Smooth muscle cell (in vitro differentiated cells): ENCODE measurements around the gene C2orf15. TPM values are rescaled to one million over a fixed set of nuclear protein-coding genes. Genes with fewer than 3 reads are reported as not detected.

ENCODE experiments used
- DNase-seq: peaks from one replicate; lab custom pipeline; 2025; ENCODE audit not compliant: unreplicated experiment; lab: John Stamatoyannopoulos, UW
- H2AFZ ChIP-seq: fragments of 200-600 bp; sonication (generic); 2 replicates; pipeline ENCODE4 v1.6.0; 2016; ENCODE audit warnings: antibody characterized with exemption, low read depth, mild to moderate bottlenecking
- H3F3A ChIP-seq: fragments of 200-600 bp; sonication (generic); 2 replicates; pipeline ENCODE4 v1.6.0; 2017; ENCODE audit warnings: antibody characterized with exemption, low read depth
- H3K27ac ChIP-seq: fragments of 200-600 bp; sonication (generic); 2 replicates; pipeline ENCODE4 v1.5.1; 2016; ENCODE audit warnings: low read depth, mild to moderate bottlenecking
- H3K27me3 ChIP-seq: fragments of 200-600 bp; sonication (generic); 2 replicates; pipeline ENCODE4 v1.6.1; 2016; ENCODE audit warnings: low read depth, mild to moderate bottlenecking
- H3K36me3 ChIP-seq: fragments of 200-600 bp; sonication (generic); 2 replicates; pipeline ENCODE4 v1.5.1; 2016; ENCODE audit warnings: low read depth
- H3K4me1 ChIP-seq: fragments of 200-600 bp; sonication (generic); 2 replicates; pipeline ENCODE4 v1.5.1; 2016; ENCODE audit warnings: low read depth
- H3K4me2 ChIP-seq: fragments of 200-600 bp; sonication (generic); 2 replicates; pipeline ENCODE4 v1.6.0; 2016; ENCODE audit warnings: mild to moderate bottlenecking
- H3K4me3 ChIP-seq: fragments of 200-600 bp; sonication (generic); 2 replicates; pipeline ENCODE4 v1.5.1; 2016; ENCODE audit warnings: mild to moderate bottlenecking
- H3K79me2 ChIP-seq: fragments of 200-600 bp; sonication (generic); 2 replicates; pipeline ENCODE4 v1.6.0; 2016; ENCODE audit warnings: low read depth, mild to moderate bottlenecking
- H3K9ac ChIP-seq: fragments of 200-600 bp; sonication (generic); 2 replicates; pipeline ENCODE4 v1.6.0; 2016; ENCODE audit warnings: low read depth
- H3K9me3 ChIP-seq: fragments of 200-600 bp; sonication (generic); replicated peaks from 2 replicates; pipeline ENCODE4 v1.5.1; 2016; ENCODE audit warnings: low read depth
- H4K20me1 ChIP-seq: fragments of 200-600 bp; sonication (generic); 2 replicates; pipeline ENCODE4 v1.6.0; 2016; ENCODE audit warnings: low read depth
- CTCF ChIP-seq: fragments of 200-600 bp; sonication (generic); IDR thresholded peaks from 2 replicates; pipeline ENCODE4 v1.5.1; 2017; ENCODE audit warnings: borderline replicate concordance, mild to moderate bottlenecking, antibody characterized with exemption; ENCODE audit not compliant: insufficient read depth, poor library complexity, severe bottlenecking
- WGBS: methylation state at CpG from one replicate; pipeline ENCODE4 v1.1.7; 2016; ENCODE audit warnings: low lambda C conversion rate; 5-methylcytosine and 5-hydroxymethylcytosine counted together
- polyA plus RNA-seq: library from polyadenylated mRNA; unstranded; fragments of >200 nt; fragmentation: Nextera tagmentation; extraction: Ambion mirVana; gene quantifications from 2 replicates; pipeline ENCODE4 v1.2.1, GENCODE V29; 2016
- total RNA-seq: library from RNA; depleted of rRNA; stranded (reverse); fragments of >200 nt; gene quantifications from 2 replicates; pipeline ENCODE4 v1.2.3, GENCODE V29; 2014

C2orf15 gene
- total and polyA plus RNA-seq, 2 experiments from 2014 or later = 0.13 TPM; not detected in 1

- 87% methylated on average over 5 of the region's 5 CpGs for WGBS
Observed at GRCh38 chr2:99158599-99158998, 17.1 kb downstream of the C2orf15 start.

GRCh38 chr2:99159594-99159993 is 18.1 kb downstream of the C2orf15 start:
- no peak for DNase-seq
- Histone ChIP-seq H3K9me3 (no peaks in the 10 kb centered on the region), H3K27me3 (no peaks in the 10 kb centered on the region), H3K4me1 (peaks cover 5% of the 10 kb centered on the region), H2AFZ (no peak overlapping the region), H3K9ac (no peak overlapping the region), H3F3A (no peaks in the 10 kb centered on the region), H3K27ac (no peak overlapping the region), H3K4me2 (no peak overlapping the region), H3K4me3 (no peak overlapping the region), H3K36me3 (no peaks in the 10 kb centered on the region), H3K79me2 (no peaks in the 10 kb centered on the region), H4K20me1 (no peaks in the 10 kb centered on the region)
- TF ChIP-seq CTCF = no peak
- WGBS = 87% methylated on average over 4 of the region's 4 CpGs

More at GRCh38 chr2:99158599-99158998, 17.1 kb downstream of the C2orf15 start:
- no peaks in the 10 kb centered on the region for H4K20me1 ChIP-seq
- H3K36me3 ChIP-seq = no peaks in the 10 kb centered on the region
- no peak overlapping the region for H3K4me3 ChIP-seq
- H3F3A ChIP-seq = no peaks in the 10 kb centered on the region
- peaks cover 10% of the 10 kb centered on the region for H3K4me1 ChIP-seq
- H3K79me2 ChIP-seq = no peaks in the 10 kb centered on the region
- no peak overlapping the region for H3K4me2 ChIP-seq
- H3K27ac ChIP-seq = no peak overlapping the region
- no peak for DNase-seq
- no peak for TF ChIP-seq CTCF
- H3K27me3 ChIP-seq = no peaks in the 10 kb centered on the region
- no peak overlapping the region for H3K9ac ChIP-seq
- H2AFZ ChIP-seq = no peak overlapping the region
- H3K9me3 ChIP-seq = no peaks in the 10 kb centered on the region

- Histone ChIP-seq H4K20me1 (no peaks in the 10 kb centered on the region), H3F3A (no peaks in the 10 kb centered on the region), H3K9ac (no peak overlapping the region), H3K27me3 (no peaks in the 10 kb centered on the region), H3K9me3 (no peaks in the 10 kb centered on the region), H3K27ac (no peak overlapping the region), H3K36me3 (peaks cover 14% of the 10 kb centered on the region), H3K79me2 (no peaks in the 10 kb centered on the region), H3K4me2 (no peak overlapping the region), H3K4me3 (no peak overlapping the region), H3K4me1 (no peaks in the 10 kb centered on the region), H2AFZ (no peak overlapping the region)
- TF ChIP-seq CTCF = no peak
- 98% methylated on average over 5 of the region's 5 CpGs for WGBS
- no peak for DNase-seq
Observed at GRCh38 chr2:99166218-99166617, 24.7 kb downstream of the C2orf15 start.

GRCh38 chr2:99169534-99169933 is 28.0 kb downstream of the C2orf15 start:
- H3K36me3 ChIP-seq = peaks cover 14% of the 10 kb centered on the region
- H3K4me2 ChIP-seq = no peak overlapping the region
- H3K9ac ChIP-seq = no peak overlapping the region
- no peak overlapping the region for H3K4me3 ChIP-seq
- no peak overlapping the region for H3K27ac ChIP-seq
- H3K27me3 ChIP-seq = no peaks in the 10 kb centered on the region
- no peaks in the 10 kb centered on the region for H3K9me3 ChIP-seq
- no peaks in the 10 kb centered on the region for H3K4me1 ChIP-seq
- TF ChIP-seq CTCF = no peak
- H4K20me1 ChIP-seq = no peaks in the 10 kb centered on the region
- H3F3A ChIP-seq = no peaks in the 10 kb centered on the region
- no peak for DNase-seq
- no peak overlapping the region for H2AFZ ChIP-seq
- WGBS = 93% methylated on average over 1 of the region's 1 CpG
- no peaks in the 10 kb centered on the region for H3K79me2 ChIP-seq
